Skin epidermis (tissue), 12 donors: ENCODE measurements around the gene PPP2R5E.
A peak's percentile ranks its signal among the peaks of the same experiment; 100 is the strongest.
"Not testable (repeated sequence)": the region's sequence is repeated elsewhere in the genome, so short reads cannot be mapped to it uniquely, and the experiment has no call there.

Experiments used
- H3K27ac ChIP-seq, 21 experiments: fragments of 200-600 bp; sonication (generic) in 11 of 21; one replicate each; pipeline ENCODE4 v1.5.0; 2020; ENCODE audit warnings: mild to moderate bottlenecking in 3 of 21, inconsistent platforms in 2 of 21, moderate library complexity in 2 of 21
- H3K4me3 ChIP-seq, 7 experiments: fragments of 200-600 bp; sonication (generic) in 2 of 7; one replicate each; pipeline ENCODE4 v1.5.0; 2020; ENCODE audit warnings: inconsistent platforms in 2 of 7, mild to moderate bottlenecking in 2 of 7, moderate library complexity in 1 of 7

The PPP2R5E gene

DNA sequence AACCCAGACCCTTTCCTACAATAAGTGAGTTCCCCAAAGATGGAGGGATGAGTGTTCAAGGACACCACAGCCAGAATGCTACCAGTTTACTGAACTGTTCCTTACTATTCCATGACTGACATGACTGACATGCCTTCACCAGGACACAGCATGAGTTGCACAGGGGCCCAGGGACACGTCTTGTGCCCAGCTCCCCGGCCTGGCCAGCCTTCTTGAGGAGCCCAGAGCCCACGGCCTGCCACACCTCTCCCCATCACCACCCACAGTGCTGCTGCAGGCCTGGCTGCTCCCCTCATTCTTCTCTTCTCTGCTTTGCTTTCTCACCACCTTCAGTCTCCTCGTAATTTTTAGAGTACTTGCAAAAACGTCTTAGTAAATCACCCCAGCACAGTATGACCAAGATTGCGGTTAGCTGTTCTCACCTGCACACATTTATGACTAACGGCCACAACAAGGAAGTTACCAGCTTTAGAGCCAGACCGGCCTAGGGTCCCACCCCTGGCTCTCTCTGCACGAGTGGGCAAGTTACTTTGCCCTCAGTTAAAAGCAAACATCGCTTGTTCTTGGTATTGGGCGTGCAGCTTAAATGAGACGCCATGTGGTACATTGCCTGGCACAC, 18.5 kb downstream of the PPP2R5E start:
- H3K4me3 ChIP-seq, result no peak overlapping the region
- no peak overlapping the region for H3K27ac ChIP-seq

DNA sequence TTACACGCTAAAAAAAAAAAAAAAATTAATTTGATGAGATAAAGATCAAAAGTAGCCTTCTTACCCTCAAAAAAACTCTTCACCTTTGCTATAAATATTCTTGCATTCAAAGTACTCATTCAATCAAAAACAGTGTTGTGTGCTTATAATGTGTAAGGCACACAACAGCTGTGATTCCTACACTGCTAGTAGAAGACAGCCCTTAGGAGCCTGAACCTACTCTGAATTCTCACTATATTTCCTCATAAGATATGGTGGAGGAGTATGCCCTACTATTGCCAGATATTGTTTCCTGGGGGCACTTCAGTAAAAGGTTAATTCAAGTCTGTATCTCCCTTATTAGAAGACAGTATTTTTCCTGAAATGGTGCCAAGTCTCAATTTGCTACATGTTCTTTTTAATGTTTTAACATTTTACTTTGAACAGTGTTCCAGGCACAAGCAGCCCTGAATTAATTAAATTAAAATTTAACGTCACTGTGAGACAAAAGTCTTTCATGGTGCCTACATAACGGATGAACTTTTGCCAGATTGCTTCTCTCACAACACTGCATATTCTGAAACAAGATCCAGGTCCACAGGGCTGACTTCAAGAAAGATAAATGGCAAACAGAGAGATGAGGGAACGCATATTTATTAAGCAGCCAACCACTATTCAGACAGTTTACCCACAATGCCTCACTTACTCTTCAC, 19.3 kb downstream of the PPP2R5E start:
- H3K4me3 ChIP-seq, result no peak overlapping the region
- no peak overlapping the region for H3K27ac ChIP-seq

GRCh38 chr14:63522511-63522910, 20.7 kb downstream of the PPP2R5E start:
- H3K27ac ChIP-seq, H3K4me3 ChIP-seq: not testable (repeated sequence)

DNA sequence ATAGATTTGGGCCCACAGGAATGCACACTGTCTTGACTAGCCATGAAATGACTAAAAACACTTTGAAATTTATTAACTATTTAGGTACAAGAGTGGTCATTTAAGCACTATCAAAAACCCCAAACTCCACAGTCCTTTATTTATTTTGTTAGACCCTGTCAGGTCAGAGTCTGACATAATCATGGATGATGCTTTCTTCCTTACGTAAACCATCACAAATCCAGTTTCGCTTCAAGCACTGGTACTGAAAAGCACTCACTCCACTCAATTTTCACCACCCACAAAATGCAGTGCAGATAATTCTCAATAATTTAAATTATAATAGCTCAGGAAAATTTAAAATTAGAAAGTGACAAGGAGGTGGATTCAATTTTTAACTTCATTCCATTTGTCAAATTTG, 25.8 kb downstream of the PPP2R5E start:
- Histone ChIP-seq H3K4me3 (no peak overlapping the region), H3K27ac (no peak overlapping the region)

DNA sequence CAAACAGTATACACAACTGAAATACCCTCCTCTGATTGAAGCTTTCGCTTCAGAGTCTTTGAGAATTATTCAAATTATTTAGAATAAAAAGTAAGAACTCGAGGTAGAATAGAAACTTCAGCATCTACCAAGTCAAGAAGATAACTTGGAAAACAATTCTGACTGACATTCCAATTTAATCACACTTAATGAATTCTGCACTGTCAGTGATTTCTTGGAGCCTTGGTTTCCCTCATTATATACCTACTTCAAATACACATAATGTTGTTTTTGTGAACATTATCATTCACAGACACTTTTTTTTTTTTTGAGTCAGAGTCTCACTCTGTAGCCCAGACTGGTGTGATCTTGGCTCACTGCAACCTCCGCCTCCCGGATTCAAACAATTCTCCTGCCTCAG, 27.9 kb downstream of the PPP2R5E start:
- H3K4me3 ChIP-seq, result no peak overlapping the region
- H3K27ac ChIP-seq, result no peak overlapping the region

- Histone ChIP-seq H3K27ac (no peak overlapping the region), H3K4me3 (no peak overlapping the region)
These were observed 29.4 kb downstream of the PPP2R5E start for GRCh38 chr14:63513756-63514155.

- no peak overlapping the region for H3K27ac ChIP-seq
These were observed 30.3 kb downstream of the PPP2R5E start for GRCh38 chr14:63512861-63513260.

GRCh38 chr14:63510538-63510937, 32.6 kb downstream of the PPP2R5E start:
- Histone ChIP-seq H3K27ac (no peak overlapping the region), H3K4me3 (no peak overlapping the region)

More at GRCh38 chr14:63512861-63513260, 30.3 kb downstream of the PPP2R5E start:
- no peak overlapping the region for H3K4me3 ChIP-seq

DNA sequence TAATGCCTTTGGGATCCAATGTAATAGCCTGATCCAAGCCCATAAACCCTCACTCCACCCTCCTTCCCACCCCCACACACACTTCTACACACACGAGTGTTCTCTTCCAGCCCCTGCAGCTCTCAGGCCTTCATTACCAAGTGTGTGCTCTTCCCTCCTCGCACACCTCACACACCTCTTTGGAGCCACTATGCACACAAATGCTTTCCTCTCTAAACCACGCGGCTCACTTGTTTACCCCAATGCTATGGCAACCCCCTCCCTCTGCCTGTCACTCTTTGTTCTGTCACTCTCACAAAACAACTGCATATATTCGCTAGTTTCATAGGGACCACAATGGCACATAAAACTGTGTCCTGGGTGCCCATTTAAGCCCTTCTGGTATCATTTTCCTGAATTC, 35.1 kb downstream of the PPP2R5E start:
- H3K4me3 ChIP-seq, result no peak overlapping the region
- no peak overlapping the region for H3K27ac ChIP-seq

DNA sequence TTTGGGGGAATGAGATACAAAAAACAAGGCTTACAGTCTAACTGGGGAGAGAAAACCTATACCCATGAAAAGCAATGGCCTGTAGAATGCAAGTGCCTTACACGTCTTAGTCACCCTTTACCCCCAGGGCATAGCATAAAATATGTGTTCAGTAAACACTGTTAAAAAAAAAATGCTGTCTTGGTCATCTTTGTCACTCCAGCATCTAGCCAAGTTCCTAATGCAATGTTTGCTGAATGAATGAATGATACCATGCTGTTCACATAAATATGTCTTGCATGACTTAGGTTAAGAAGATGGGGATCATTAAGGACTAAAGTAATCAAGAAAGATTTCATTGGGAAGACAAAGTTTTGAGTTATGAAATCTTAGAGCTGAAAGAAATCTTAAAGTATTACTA, 38.5 kb downstream of the PPP2R5E start:
- H3K4me3 ChIP-seq, result no peak overlapping the region
- H3K27ac ChIP-seq, result no peak overlapping the region

- Histone ChIP-seq H3K4me3 (no peak overlapping the region), H3K27ac (no peak overlapping the region)
These were observed 41.7 kb downstream of the PPP2R5E start for GRCh38 chr14:63501429-63501828.

- Histone ChIP-seq H3K4me3 (no peak overlapping the region), H3K27ac (peak overlapping the region in 3 of 21 experiments; percentile 11 to 13 (median 11))
These were observed 43.4 kb downstream of the PPP2R5E start for GRCh38 chr14:63499701-63500250.

GRCh38 chr14:63496837-63497400, 46.3 kb downstream of the PPP2R5E start:
- Histone ChIP-seq H3K4me3 (no peak overlapping the region), H3K27ac (no peak overlapping the region)

DNA sequence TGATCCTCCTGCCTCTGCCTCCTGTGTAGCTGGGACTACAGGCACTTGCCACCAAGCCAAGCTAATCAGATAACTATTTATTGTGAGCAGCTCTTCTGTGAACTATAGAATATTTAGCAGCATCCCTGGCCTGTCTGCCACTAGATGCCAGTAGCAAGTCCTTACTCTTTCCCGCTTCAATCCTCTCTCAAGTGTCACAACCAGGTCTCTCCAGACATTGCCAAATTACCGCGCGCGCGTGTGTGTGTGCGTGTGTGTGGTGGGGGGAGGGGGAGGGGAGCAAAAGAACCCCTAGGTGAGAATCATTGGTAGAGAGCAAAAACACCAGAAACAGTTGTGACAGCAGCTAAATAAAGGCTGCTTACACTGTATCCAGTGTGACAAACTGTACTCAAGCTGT, 49.9 kb downstream of the PPP2R5E start:
- peak overlapping the region in 17 of 21 experiments; percentile 10 to 84 (median 65) for H3K27ac ChIP-seq
- H3K4me3 ChIP-seq, result no peak overlapping the region

GRCh38 chr14:63492391-63492790, 50.8 kb downstream of the PPP2R5E start:
- H3K4me3 ChIP-seq, result no peak overlapping the region
- H3K27ac ChIP-seq, result peak overlapping the region in 18 of 21 experiments; percentile 24 to 84 (median 64)

- H3K4me3 ChIP-seq, result no peak overlapping the region
- no peak overlapping the region for H3K27ac ChIP-seq
These were observed 55.5 kb downstream of the PPP2R5E start for GRCh38 chr14:63487724-63488123.

DNA sequence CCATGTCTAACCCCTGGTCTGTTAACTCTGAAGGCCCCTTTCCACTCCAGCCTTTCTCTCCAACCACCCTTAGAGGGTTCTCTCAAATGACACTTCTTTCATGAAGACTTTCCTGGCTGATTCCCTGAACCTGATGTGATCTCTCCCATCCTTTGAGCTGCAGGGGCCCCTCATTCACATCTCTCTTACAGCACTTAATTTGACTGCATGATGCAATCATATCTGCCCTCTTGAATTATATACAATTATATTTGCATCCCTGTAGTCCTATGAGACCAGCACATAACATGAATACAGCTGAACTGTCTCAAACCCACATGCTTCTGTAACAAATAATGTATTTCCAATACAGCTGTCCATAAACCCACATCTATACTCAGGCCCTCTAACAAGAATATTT, 56.4 kb downstream of the PPP2R5E start:
- Histone ChIP-seq H3K27ac (no peak overlapping the region), H3K4me3 (no peak overlapping the region)

- H3K27ac ChIP-seq, result peak overlapping the region in 1 of 21 experiments; percentile 23
- no peak overlapping the region for H3K4me3 ChIP-seq
These were observed 59.9 kb downstream of the PPP2R5E start for GRCh38 chr14:63483315-63483714.

GRCh38 chr14:63480599-63480998, 62.6 kb downstream of the PPP2R5E start:
- Histone ChIP-seq H3K27ac (no peak overlapping the region), H3K4me3 (no peak overlapping the region)

GRCh38 chr14:63478437-63478852, 64.7 kb downstream of the PPP2R5E start:
- H3K27ac ChIP-seq, result peak overlapping the region in 5 of 21 experiments; percentile 18 to 62 (median 51)
- no peak overlapping the region for H3K4me3 ChIP-seq

DNA sequence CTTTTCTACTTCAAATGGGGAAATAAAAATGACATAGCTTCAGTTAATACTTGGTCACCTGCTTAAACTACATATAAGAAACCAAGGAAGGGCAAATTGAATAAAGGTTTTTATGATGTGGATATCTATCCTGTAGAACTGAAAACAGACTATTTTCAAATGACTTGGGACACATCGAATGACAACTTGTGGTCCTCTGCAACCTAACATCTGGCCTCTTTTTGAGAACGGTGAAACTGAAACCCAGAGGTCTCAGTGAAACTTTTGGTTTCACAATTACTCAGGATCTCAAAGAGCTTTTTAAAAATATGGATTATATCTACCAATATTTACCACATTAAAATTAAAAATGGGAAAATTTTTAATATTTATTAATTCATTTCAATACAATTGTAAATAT, 65.2 kb downstream of the PPP2R5E start:
- peak overlapping the region in 5 of 21 experiments; percentile 18 to 62 (median 54) for H3K27ac ChIP-seq
- H3K4me3 ChIP-seq, result no peak overlapping the region
